ENCODE data around the gene GABBR2. TPM values are rescaled to one million over a fixed set of nuclear protein-coding genes. Genes with fewer than 3 reads are reported as not detected.

The GABBR2 gene
- polyA plus RNA-seq, 1 of the 3 experiments (the other 2 are of a cell fraction): not detected

- CTCF ChIA-PET: interaction anchor here (0.7 kb wide), 1 partner anchor 20 kb away, joined by 3 read pairs; no protein-coding TSS in a partner anchor
- DNase-seq: no peak
Observed at GRCh38 chr9:98401140-98402018, 307.4 kb downstream of the GABBR2 start.

More at GRCh38 chr9:98401140-98402018, 307.4 kb downstream of the GABBR2 start:
- peaks cover 0 to 3% of the 10 kb centered on the region in 2 experiments; a peak in 1 of 4 replicates for H3K4me1 ChIP-seq (ENCODE audit: control insufficient read depth in 1 of 2, insufficient read depth in 2 of 2, low read depth in 1 of 2, low read length in 1 of 2)
- no peaks in the 10 kb centered on the region for H3K9me2 ChIP-seq
- no peak overlapping the region for H3K9ac ChIP-seq
- H3K9me3 ChIP-seq: no peaks in the 10 kb centered on the region
- 29% methylated on average over 11 of the region's 11 CpGs for WGBS (ENCODE audit: low lambda C conversion rate)
- H4K20me1 ChIP-seq (ENCODE audit: insufficient read depth): no peaks in the 10 kb centered on the region
- no peaks in the 10 kb centered on the region for H3F3A ChIP-seq (replicated peaks; ENCODE audit: insufficient read depth)
- POLR2A ChIA-PET: no interaction called here
- no peaks in the 10 kb centered on the region for H3K36me3 ChIP-seq (replicated peaks in 1 of 2; ENCODE audit: control insufficient read depth in 1 of 2, insufficient read depth in 2 of 2, low read length in 1 of 2)
- no peaks in the 10 kb centered on the region for H3K79me2 ChIP-seq (ENCODE audit: insufficient read depth)
- no peak overlapping the region for H3K27ac ChIP-seq (ENCODE audit: low read depth in 2 of 2, low read length in 1 of 2)
- H2AFZ ChIP-seq (ENCODE audit: low read depth): no peak overlapping the region
- H3K4me3 ChIP-seq (ENCODE audit: low read depth in 2 of 2, low read length in 1 of 2): no peak overlapping the region
- H3K4me2 ChIP-seq: no peak overlapping the region
- H3K27me3 ChIP-seq (ENCODE audit: insufficient read depth): peaks cover 29% of the 10 kb centered on the region; the same call in 1 of the 2 replicates
- TF ChIP-seq ELF1 (IDR thresholded peaks at IDR 0.05): no peak
- no peak for TF ChIP-seq NFIC (IDR thresholded peaks at IDR 0.05; ENCODE audit: borderline replicate concordance)
- TF ChIP-seq, protein P1, sequence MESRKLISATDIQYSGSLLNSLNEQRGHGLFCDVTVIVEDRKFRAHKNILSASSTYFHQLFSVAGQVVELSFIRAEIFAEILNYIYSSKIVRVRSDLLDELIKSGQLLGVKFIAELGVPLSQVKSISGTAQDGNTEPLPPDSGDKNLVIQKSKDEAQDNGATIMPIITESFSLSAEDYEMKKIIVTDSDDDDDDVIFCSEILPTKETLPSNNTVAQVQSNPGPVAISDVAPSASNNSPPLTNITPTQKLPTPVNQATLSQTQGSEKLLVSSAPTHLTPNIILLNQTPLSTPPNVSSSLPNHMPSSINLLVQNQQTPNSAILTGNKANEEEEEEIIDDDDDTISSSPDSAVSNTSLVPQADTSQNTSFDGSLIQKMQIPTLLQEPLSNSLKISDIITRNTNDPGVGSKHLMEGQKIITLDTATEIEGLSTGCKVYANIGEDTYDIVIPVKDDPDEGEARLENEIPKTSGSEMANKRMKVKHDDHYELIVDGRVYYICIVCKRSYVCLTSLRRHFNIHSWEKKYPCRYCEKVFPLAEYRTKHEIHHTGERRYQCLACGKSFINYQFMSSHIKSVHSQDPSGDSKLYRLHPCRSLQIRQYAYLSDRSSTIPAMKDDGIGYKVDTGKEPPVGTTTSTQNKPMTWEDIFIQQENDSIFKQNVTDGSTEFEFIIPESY (IDR thresholded peaks at IDR 0.05; ENCODE audit: borderline replicate concordance, low read depth): no peak
- TF ChIP-seq, protein P2, sequence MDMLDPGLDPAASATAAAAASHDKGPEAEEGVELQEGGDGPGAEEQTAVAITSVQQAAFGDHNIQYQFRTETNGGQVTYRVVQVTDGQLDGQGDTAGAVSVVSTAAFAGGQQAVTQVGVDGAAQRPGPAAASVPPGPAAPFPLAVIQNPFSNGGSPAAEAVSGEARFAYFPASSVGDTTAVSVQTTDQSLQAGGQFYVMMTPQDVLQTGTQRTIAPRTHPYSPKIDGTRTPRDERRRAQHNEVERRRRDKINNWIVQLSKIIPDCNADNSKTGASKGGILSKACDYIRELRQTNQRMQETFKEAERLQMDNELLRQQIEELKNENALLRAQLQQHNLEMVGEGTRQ (IDR thresholded peaks at IDR 0.05; ENCODE audit: borderline replicate concordance, low read depth, low read length): no peak
- no peak for TF ChIP-seq RCOR1 (IDR thresholded peaks at IDR 0.05; ENCODE audit: low read length)
- TF ChIP-seq EP300 (IDR thresholded peaks at IDR 0.05; ENCODE audit: borderline replicate concordance in 1 of 2, low read depth in 1 of 2, low read length in 1 of 2): no peak
- TF ChIP-seq RXRA (IDR thresholded peaks at IDR 0.05; ENCODE audit: borderline replicate concordance, low read depth): no peak
- TF ChIP-seq FOXM1 (IDR thresholded peaks at IDR 0.05; ENCODE audit: low read depth): no peak
- TF ChIP-seq NRF1 (IDR thresholded peaks at IDR 0.05; ENCODE audit: low read depth, low read length): no peak
- TF ChIP-seq MAX (IDR thresholded peaks at IDR 0.05; ENCODE audit: low read depth): no peak
- no peak for TF ChIP-seq JUND (IDR thresholded peaks at IDR 0.05)
- no peak for TF ChIP-seq EZH2phosphoT487 (IDR thresholded peaks at IDR 0.05; ENCODE audit: borderline replicate concordance, low read depth)
- no peak for TF ChIP-seq CTCF (IDR thresholded peaks at IDR 0.05)
- no peak for TF ChIP-seq POLR2AphosphoS5 (IDR thresholded peaks at IDR 0.05; ENCODE audit: low read depth, low read length)
- TF ChIP-seq RFX5 (IDR thresholded peaks at IDR 0.05; ENCODE audit: low read length): no peak
- TF ChIP-seq TEAD4 (IDR thresholded peaks at IDR 0.05; ENCODE audit: borderline replicate concordance, insufficient read depth): no peak
- TF ChIP-seq TCF12 (IDR thresholded peaks at IDR 0.05): no peak
- no peak for TF ChIP-seq FOXJ3 (CRISPR knock-in tag; IDR thresholded peaks at IDR 0.05)
- TF ChIP-seq FOSL2 (IDR thresholded peaks at IDR 0.05; ENCODE audit: borderline replicate concordance, low read depth): no peak
- TF ChIP-seq CHD2 (IDR thresholded peaks at IDR 0.05; ENCODE audit: low read length, partially characterized antibody): no peak
